ENCODE results near the gene PDZK1. TPM values are rescaled to one million over a fixed set of nuclear protein-coding genes. Genes with fewer than 3 reads are reported as not detected.
"Not testable (repeated sequence)": the region's sequence is repeated elsewhere in the genome, so short reads cannot be mapped to it uniquely, and the experiment has no call there.

PDZK1 gene
- total RNA-seq, 1 experiment from 2014 or later, result 1.3 TPM

- Mint-ChIP-seq H3K27me3 (ENCODE audit: unreplicated experiment) (no peaks in the 10 kb centered on the region), H3K4me1 (ENCODE audit: low read depth, unreplicated experiment) (peaks cover 17% of the 10 kb centered on the region), H3K27ac (ENCODE audit: unreplicated experiment) (no peak overlapping the region), H3K9me3 (ENCODE audit: low read depth, unreplicated experiment) (no peaks in the 10 kb centered on the region), H3K4me3 (ENCODE audit: low read depth, unreplicated experiment) (no peak overlapping the region), H3K36me3 (ENCODE audit: insufficient read depth, unreplicated experiment) (no peaks in the 10 kb centered on the region)
- CTCF ChIA-PET, result interaction anchor here (1.7 kb wide), 1 partner anchor 11 kb away, joined by 3 read pairs; no protein-coding TSS in a partner anchor
- no peak for DNase-seq
- no TSS peak for BruUV-seq (replicated peaks)
- intact Hi-C loops (cut with micrococcal nuclease; ENCODE audit: unreplicated experiment), result no loop called here
- TF ChIP-seq CTCF (IDR thresholded peaks at IDR 0.05; ENCODE audit: unreplicated experiment), result no peak
These were observed 18.2 kb downstream of the PDZK1 start for GRCh38 chr1:145688924-145689323.

DNA sequence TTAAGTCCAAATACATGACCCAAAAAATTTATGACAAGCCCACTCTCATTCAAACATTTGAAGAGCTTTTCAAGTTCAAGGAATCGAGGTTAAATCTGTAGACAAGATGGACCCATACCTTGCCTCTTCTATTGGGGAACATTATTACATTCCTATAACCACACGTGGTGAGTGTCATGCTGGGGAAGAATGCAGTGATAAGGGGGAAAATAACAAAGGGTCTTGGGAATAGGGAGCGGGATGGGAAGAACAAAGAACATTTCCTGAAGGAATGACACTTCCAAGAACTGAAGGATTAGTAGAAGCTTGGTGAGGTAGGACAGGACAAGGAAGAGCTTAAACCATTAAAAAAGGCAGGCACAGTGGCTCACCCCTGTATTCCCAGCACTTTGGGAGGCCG lies 18.8 kb downstream of the PDZK1 start:
- BruUV-seq (replicated peaks), result no TSS peak
- TF ChIP-seq CTCF (IDR thresholded peaks at IDR 0.05; ENCODE audit: unreplicated experiment), result no peak
- CTCF ChIA-PET, result interaction anchor here (1.7 kb wide), 1 partner anchor 12 kb away, joined by 3 read pairs; no protein-coding TSS in a partner anchor
- DNase-seq, result no peak
- H3K4me1 Mint-ChIP-seq (ENCODE audit: low read depth, unreplicated experiment), result peaks cover 17% of the 10 kb centered on the region
- H3K27ac Mint-ChIP-seq (ENCODE audit: unreplicated experiment), result no peak overlapping the region
- intact Hi-C loops (cut with micrococcal nuclease; ENCODE audit: unreplicated experiment), result no loop called here
- H3K4me3 Mint-ChIP-seq (ENCODE audit: low read depth, unreplicated experiment), result no peak overlapping the region
- H3K27me3 Mint-ChIP-seq (ENCODE audit: unreplicated experiment), result no peaks in the 10 kb centered on the region
- no peaks in the 10 kb centered on the region for H3K36me3 Mint-ChIP-seq (ENCODE audit: insufficient read depth, unreplicated experiment)
- H3K9me3 Mint-ChIP-seq (ENCODE audit: low read depth, unreplicated experiment), result no peaks in the 10 kb centered on the region

DNA sequence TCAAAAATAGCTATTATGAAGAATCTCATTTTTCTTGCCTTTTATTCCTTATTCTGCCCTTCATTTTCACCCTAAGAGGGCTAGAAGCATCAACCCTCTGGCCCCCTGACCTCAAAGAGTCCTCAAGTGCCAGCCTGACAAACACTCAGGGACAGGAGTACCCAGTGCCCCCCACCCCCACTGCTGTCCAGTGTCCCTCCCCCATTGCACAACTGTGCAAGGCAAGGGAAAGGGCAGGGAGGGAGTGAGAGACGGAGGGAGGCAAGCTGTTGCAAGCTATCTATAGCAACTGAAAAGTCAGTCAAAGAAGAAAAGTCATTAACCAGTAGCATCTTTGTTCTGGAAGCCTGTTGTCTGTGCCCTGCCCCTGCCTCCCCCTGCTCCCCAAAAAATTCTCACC lies 21.1 kb downstream of the PDZK1 start:
- peaks cover 14% of the 10 kb centered on the region for H3K4me1 Mint-ChIP-seq (ENCODE audit: low read depth, unreplicated experiment)
- CTCF ChIA-PET; DNase-seq; H3K27ac Mint-ChIP-seq (ENCODE audit: unreplicated experiment); H3K27me3 Mint-ChIP-seq (ENCODE audit: unreplicated experiment); intact Hi-C loops (cut with micrococcal nuclease; ENCODE audit: unreplicated experiment); H3K36me3 Mint-ChIP-seq (ENCODE audit: insufficient read depth, unreplicated experiment); H3K4me3 Mint-ChIP-seq (ENCODE audit: low read depth, unreplicated experiment); BruUV-seq (replicated peaks); H3K9me3 Mint-ChIP-seq (ENCODE audit: low read depth, unreplicated experiment): not testable (repeated sequence)

GRCh38 chr1:145684858-145685257 lies 22.3 kb downstream of the PDZK1 start:
- H3K4me3 Mint-ChIP-seq (ENCODE audit: low read depth, unreplicated experiment); DNase-seq; H3K9me3 Mint-ChIP-seq (ENCODE audit: low read depth, unreplicated experiment); CTCF ChIA-PET; H3K27ac Mint-ChIP-seq (ENCODE audit: unreplicated experiment); H3K27me3 Mint-ChIP-seq (ENCODE audit: unreplicated experiment); H3K4me1 Mint-ChIP-seq (ENCODE audit: low read depth, unreplicated experiment); H3K36me3 Mint-ChIP-seq (ENCODE audit: insufficient read depth, unreplicated experiment); intact Hi-C loops (cut with micrococcal nuclease; ENCODE audit: unreplicated experiment); BruUV-seq (replicated peaks): not testable (repeated sequence)

DNA sequence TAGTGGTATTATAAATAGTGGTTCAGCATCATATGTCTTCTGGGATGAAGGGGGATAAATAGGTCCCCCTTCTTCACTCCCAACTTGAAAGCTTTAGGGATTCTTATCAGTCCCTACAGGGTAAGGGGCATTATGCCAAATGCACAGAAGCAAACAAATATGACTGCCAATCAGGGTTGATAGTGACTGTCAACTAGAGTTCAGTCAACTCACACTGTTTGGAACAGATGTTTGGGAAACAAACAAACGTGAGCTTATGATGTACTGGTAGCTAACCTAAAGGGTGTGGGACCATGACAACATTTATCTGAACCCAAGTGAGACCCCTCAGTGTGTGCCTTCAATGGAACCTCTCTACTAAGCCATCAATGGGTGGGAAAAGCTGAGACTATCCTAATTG lies 34.0 kb downstream of the PDZK1 start:
- intact Hi-C loops (cut with micrococcal nuclease; ENCODE audit: unreplicated experiment), result not testable (repeated sequence)

DNA sequence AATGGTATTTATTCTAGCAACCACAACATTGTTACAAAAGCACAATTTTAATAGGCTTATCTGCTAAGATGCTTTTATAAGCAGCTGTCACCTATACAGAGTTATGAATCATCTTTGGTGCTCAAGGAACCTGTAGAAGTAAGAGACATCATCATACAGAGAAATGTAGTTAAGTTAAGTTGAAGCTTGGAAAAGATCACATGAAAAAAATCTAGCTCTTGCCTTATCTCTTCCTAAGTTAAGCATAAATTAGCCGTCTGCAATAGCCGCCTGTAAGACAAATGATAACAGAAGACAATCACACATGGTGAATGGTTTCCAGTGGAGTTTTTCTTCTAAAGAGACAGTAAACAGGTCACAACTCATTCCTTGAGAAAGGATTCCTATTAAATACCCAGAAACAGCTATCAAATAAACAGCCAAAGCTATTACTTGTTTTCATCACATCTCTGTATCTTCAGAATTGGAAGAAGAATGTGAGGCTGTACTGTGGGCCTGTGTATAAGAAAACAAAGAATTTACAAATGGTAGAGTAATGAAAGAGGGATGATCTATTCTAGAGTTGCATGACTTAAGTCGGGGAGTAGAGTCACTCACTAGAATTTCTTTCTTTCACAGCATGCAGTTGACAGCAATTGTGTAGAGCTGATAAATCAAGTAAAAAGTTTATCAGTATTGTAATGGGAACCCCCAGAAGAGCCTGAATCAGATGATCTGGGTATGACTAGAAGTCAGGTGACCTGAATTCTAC lies 36.0 kb downstream of the PDZK1 start:
- H3K27me3 Mint-ChIP-seq (ENCODE audit: unreplicated experiment); H3K4me1 Mint-ChIP-seq (ENCODE audit: low read depth, unreplicated experiment); H3K36me3 Mint-ChIP-seq (ENCODE audit: insufficient read depth, unreplicated experiment); DNase-seq; H3K4me3 Mint-ChIP-seq (ENCODE audit: low read depth, unreplicated experiment); CTCF ChIA-PET; intact Hi-C loops (cut with micrococcal nuclease; ENCODE audit: unreplicated experiment); H3K9me3 Mint-ChIP-seq (ENCODE audit: low read depth, unreplicated experiment); BruUV-seq (replicated peaks); H3K27ac Mint-ChIP-seq (ENCODE audit: unreplicated experiment): not testable (repeated sequence)

More for the DNA sequence above, 34.0 kb downstream of the PDZK1 start:
- BruUV-seq (replicated peaks); H3K9me3 Mint-ChIP-seq (ENCODE audit: low read depth, unreplicated experiment); CTCF ChIA-PET; DNase-seq; H3K36me3 Mint-ChIP-seq (ENCODE audit: insufficient read depth, unreplicated experiment); H3K27me3 Mint-ChIP-seq (ENCODE audit: unreplicated experiment); H3K27ac Mint-ChIP-seq (ENCODE audit: unreplicated experiment); H3K4me1 Mint-ChIP-seq (ENCODE audit: low read depth, unreplicated experiment); H3K4me3 Mint-ChIP-seq (ENCODE audit: low read depth, unreplicated experiment): not testable (repeated sequence)

DNA sequence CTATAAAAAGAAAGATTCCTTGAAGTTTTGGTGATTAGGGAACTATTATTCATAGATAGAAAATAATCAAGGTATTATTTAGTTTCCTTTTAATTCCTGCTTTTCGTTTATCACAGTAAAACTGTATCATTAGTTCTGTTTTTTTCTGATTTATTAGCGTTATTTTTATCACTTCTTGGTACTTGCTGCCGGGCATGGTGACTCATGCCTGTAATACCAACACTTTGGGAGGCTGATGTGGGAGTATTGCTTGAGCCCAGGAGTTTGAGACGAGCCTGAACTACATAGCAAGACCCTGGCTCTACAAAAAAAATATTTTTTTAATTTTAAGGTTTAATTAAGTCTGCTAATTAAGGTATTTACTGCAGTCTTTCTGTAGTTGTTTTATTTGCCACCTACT lies 42.2 kb downstream of the PDZK1 start:
- H3K4me3 Mint-ChIP-seq (ENCODE audit: low read depth, unreplicated experiment); CTCF ChIA-PET; H3K9me3 Mint-ChIP-seq (ENCODE audit: low read depth, unreplicated experiment); DNase-seq; H3K27me3 Mint-ChIP-seq (ENCODE audit: unreplicated experiment); intact Hi-C loops (cut with micrococcal nuclease; ENCODE audit: unreplicated experiment); H3K36me3 Mint-ChIP-seq (ENCODE audit: insufficient read depth, unreplicated experiment); H3K4me1 Mint-ChIP-seq (ENCODE audit: low read depth, unreplicated experiment); H3K27ac Mint-ChIP-seq (ENCODE audit: unreplicated experiment); BruUV-seq (replicated peaks): not testable (repeated sequence)

- intact Hi-C loops (cut with micrococcal nuclease; ENCODE audit: unreplicated experiment); H3K4me3 Mint-ChIP-seq (ENCODE audit: low read depth, unreplicated experiment); H3K4me1 Mint-ChIP-seq (ENCODE audit: low read depth, unreplicated experiment); H3K9me3 Mint-ChIP-seq (ENCODE audit: low read depth, unreplicated experiment); BruUV-seq (replicated peaks); DNase-seq; CTCF ChIA-PET; H3K27me3 Mint-ChIP-seq (ENCODE audit: unreplicated experiment); H3K36me3 Mint-ChIP-seq (ENCODE audit: insufficient read depth, unreplicated experiment); H3K27ac Mint-ChIP-seq (ENCODE audit: unreplicated experiment): not testable (repeated sequence)
These were observed 44.7 kb downstream of the PDZK1 start for GRCh38 chr1:145662502-145662901.
